Gastroesophageal sphincter (tissue), 4 donors: ENCODE measurements around the gene ROR1. TPM values are rescaled to one million over a fixed set of nuclear protein-coding genes. Genes with fewer than 3 reads are reported as not detected.

Source experiments
- ATAC-seq: fragments of 150-250 bp; one replicate; pipeline ENCODE4 v1.9.1; 2016; ENCODE audit warnings: mild to moderate bottlenecking, moderate library complexity
- H3K27ac ChIP-seq, 4 donors: fragments of 200-600 bp; sonication (generic) in 3 of 4; 1 replicate in 3 of 4; 2 replicates in 1 of 4; pipeline ENCODE4 v1.5.1; 2016 to 2019
- H3K27me3 ChIP-seq: fragments of 200-600 bp; sonication (generic); one replicate; pipeline ENCODE4 v1.5.1; 2019
- H3K36me3 ChIP-seq, 2 donors: fragments of 200-600 bp; sonication (generic); one replicate each; pipeline ENCODE4 v1.5.1; 2019; ENCODE audit warnings: control low read depth in 1 of 2
- H3K4me1 ChIP-seq, 3 donors: fragments of 200-600 bp; sonication (generic); 1 replicate in 2 of 3; 2 replicates in 1 of 3; pipeline ENCODE4 v1.5.1; 2016 to 2019; ENCODE audit warnings: control low read depth in 2 of 3
- H3K4me3 ChIP-seq, 2 donors: fragments of 200-600 bp; sonication (generic); one replicate each; pipeline ENCODE4 v1.5.1; 2019; ENCODE audit warnings: mild to moderate bottlenecking in 1 of 2, moderate library complexity in 1 of 2
- H3K9me3 ChIP-seq, 3 donors: fragments of 200-600 bp; sonication (generic); one replicate each; pipeline ENCODE4 v1.5.1; 2017 to 2019; ENCODE audit warnings: control low read depth in 2 of 3
- CTCF ChIP-seq, 4 experiments: fragments of 200-600 bp in 2 of 4; fragments of 450-650 bp in 2 of 4; sonication (generic) in 1 of 4; IDR thresholded peaks; one replicate each; pipeline ENCODE4 v1.5.1; 2017 to 2019; ENCODE audit warnings: antibody characterized with exemption in 4 of 4, mild to moderate bottlenecking in 2 of 4, moderate library complexity in 2 of 4
- EP300 ChIP-seq: sonication (generic); formaldehyde crosslinking; IDR thresholded peaks from one replicate; pipeline ENCODE4 v1.6.1; 2017; ENCODE audit warnings: antibody characterized with exemption, mild to moderate bottlenecking
- POLR2A ChIP-seq, 2 donors: fragments of 450-650 bp; IDR thresholded peaks; one replicate each; pipeline ENCODE4 v1.6.1; 2017; ENCODE audit warnings: antibody characterized with exemption in 2 of 2, mild to moderate bottlenecking in 2 of 2, moderate library complexity in 1 of 2
- POLR2AphosphoS5 ChIP-seq: sonication (generic); formaldehyde crosslinking; IDR thresholded peaks from one replicate; pipeline ENCODE4 v1.6.1; 2017; ENCODE audit warnings: antibody characterized with exemption
- WGBS, 2 donors: methylation state at CpG; one replicate each; pipeline ENCODE4 v1.1.5; 2018; ENCODE audit warnings: low coverage in 1 of 2; 5-methylcytosine and 5-hydroxymethylcytosine counted together
- total RNA-seq, 4 donors: library from RNA; depleted of rRNA; stranded (reverse); fragments of >200 nt; gene quantifications; one replicate each; pipeline ENCODE4 v1.1.0, GENCODE V29; 2016

The ROR1 gene
- total RNA-seq, 4 donors from 2014 or later: 5.0 to 38.0 (median 8.3) TPM

- no peaks in the 10 kb centered on the region for H3K36me3 ChIP-seq
- no peak overlapping the region for H3K27ac ChIP-seq
- H3K9me3 ChIP-seq: no peaks in the 10 kb centered on the region
- H3K4me3 ChIP-seq: no peak overlapping the region
- no peaks in the 10 kb centered on the region for H3K27me3 ChIP-seq
- 28 to 43% methylated on average over 3 of the region's 3 CpGs for WGBS, 2 donors
- peak; percentile 71 for ATAC-seq
- peaks cover 0 to 18% (median 0%) of the 10 kb centered on the region in 3 donors for H3K4me1 ChIP-seq
- no peak for TF ChIP-seq EP300
- peak; percentile 47 for TF ChIP-seq POLR2AphosphoS5
Measured at GRCh38 chr1:64033667-64034220, 259.9 kb downstream of the ROR1 start.

- no peaks in the 10 kb centered on the region for H3K27me3 ChIP-seq
- H3K27ac ChIP-seq: no peak overlapping the region
- no peak overlapping the region for H3K4me3 ChIP-seq
- peaks cover 0 to 33% (median 2%) of the 10 kb centered on the region in 3 donors for H3K4me1 ChIP-seq
- no peak for ATAC-seq
- H3K9me3 ChIP-seq: no peaks in the 10 kb centered on the region
- no peaks in the 10 kb centered on the region for H3K36me3 ChIP-seq
- WGBS, 2 donors: 79 to 100% methylated on average over 1 to 2 of the region's 2 CpGs
- TF ChIP-seq POLR2A (IDR thresholded peaks at IDR 0.05) (no peak), EP300 (no peak), POLR2AphosphoS5 (no peak), CTCF (IDR thresholded peaks at IDR 0.05) (no peak)
Measured at GRCh38 chr1:64036549-64036948, 262.7 kb downstream of the ROR1 start.

GRCh38 chr1:64038119-64038518 lies 264.3 kb downstream of the ROR1 start:
- no peak for TF ChIP-seq CTCF (IDR thresholded peaks at IDR 0.05)
- no peak for TF ChIP-seq POLR2A (IDR thresholded peaks at IDR 0.05)
- TF ChIP-seq EP300: no peak
- TF ChIP-seq POLR2AphosphoS5: no peak
- no peaks in the 10 kb centered on the region for H3K27me3 ChIP-seq
- H3K36me3 ChIP-seq: no peaks in the 10 kb centered on the region
- 77 to 93% methylated on average over 3 to 4 of the region's 4 CpGs for WGBS, 2 donors
- H3K9me3 ChIP-seq: no peaks in the 10 kb centered on the region
- ATAC-seq: no peak
- no peak overlapping the region for H3K4me3 ChIP-seq
- H3K4me1 ChIP-seq: peaks cover 3 to 48% (median 8%) of the 10 kb centered on the region in 3 donors
- H3K27ac ChIP-seq: no peak overlapping the region

- Histone ChIP-seq H3K4me3 (no peak overlapping the region), H3K27ac (peak overlapping the region in 3 of 4 donors; percentile 47 to 64 (median 51)), H3K4me1 (peaks cover 3 to 49% (median 8%) of the 10 kb centered on the region in 3 donors), H3K36me3 (no peaks in the 10 kb centered on the region), H3K9me3 (no peaks in the 10 kb centered on the region), H3K27me3 (no peaks in the 10 kb centered on the region)
- no peak for TF ChIP-seq EP300
- peak; percentile 65 for TF ChIP-seq POLR2AphosphoS5
- ATAC-seq: peak; percentile 61
- whole genome bisulfite sequencing, 2 donors: 67% methylated on average over 1 of the region's 1 CpG
Measured at GRCh38 chr1:64038965-64039364, 265.1 kb downstream of the ROR1 start.

DNA sequence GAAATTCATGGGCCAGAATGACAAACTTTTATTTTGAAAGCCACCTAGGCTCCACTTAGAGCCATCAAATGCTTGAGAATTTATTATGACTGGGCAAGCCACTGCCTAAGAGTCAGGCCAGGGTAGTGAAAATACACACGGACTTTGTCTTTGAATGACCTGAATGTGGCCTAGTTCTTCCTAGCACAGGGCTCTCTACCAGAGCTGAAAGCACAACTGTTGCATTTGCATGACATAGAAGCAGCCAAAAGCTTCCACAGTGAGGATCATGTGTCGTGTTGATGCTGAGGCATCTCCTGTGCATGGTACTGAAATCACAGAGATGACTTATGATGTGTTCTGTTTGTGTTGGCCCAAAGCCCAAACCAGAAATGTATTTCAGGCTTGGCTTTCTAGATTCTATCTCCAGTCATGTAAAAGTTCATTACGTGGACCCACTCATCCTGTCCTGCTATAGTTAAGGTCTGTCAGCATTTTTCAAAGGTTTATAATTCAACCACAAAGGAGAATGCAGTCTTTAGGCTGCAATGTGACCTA lies 265.6 kb downstream of the ROR1 start:
- TF ChIP-seq POLR2A (IDR thresholded peaks at IDR 0.05) (no peak), POLR2AphosphoS5 (peak; percentile 78)
- H3K27me3 ChIP-seq: no peaks in the 10 kb centered on the region
- no peaks in the 10 kb centered on the region for H3K36me3 ChIP-seq
- peak; percentile 79 for ATAC-seq
- peak overlapping the region in 3 of 4 donors; percentile 47 to 64 (median 51) for H3K27ac ChIP-seq
- WGBS, 2 donors: 8 to 16% methylated on average over 3 of the region's 3 CpGs
- peaks cover 3 to 45% (median 8%) of the 10 kb centered on the region in 3 donors for H3K4me1 ChIP-seq
- no peaks in the 10 kb centered on the region for H3K9me3 ChIP-seq
- H3K4me3 ChIP-seq: no peak overlapping the region

- H3K36me3 ChIP-seq: no peaks in the 10 kb centered on the region
- no peak for ATAC-seq
- no peaks in the 10 kb centered on the region for H3K9me3 ChIP-seq
- TF ChIP-seq POLR2A (IDR thresholded peaks at IDR 0.05) (no peak), EP300 (no peak)
- H3K4me1 ChIP-seq: peaks cover 3 to 45% (median 8%) of the 10 kb centered on the region in 3 donors
- H3K27ac ChIP-seq: peak overlapping the region in 3 of 4 donors; percentile 59 to 67 (median 63)
- H3K27me3 ChIP-seq: no peaks in the 10 kb centered on the region
- 64 to 67% methylated on average over 1 to 3 of the region's 3 CpGs for WGBS, 2 donors
- no peak overlapping the region for H3K4me3 ChIP-seq
Measured at GRCh38 chr1:64041371-64042131, 267.7 kb downstream of the ROR1 start.
